ENCODE measurements around the gene KCNJ6.

GRCh38 chr21:37575580-37575979 lies 340.7 kb downstream of the KCNJ6 start:
- TF ChIP-seq CTCF (IDR thresholded peaks at IDR 0.05; ENCODE audit: insufficient read depth, low read depth, low read length): no peak
- no peak for TF ChIP-seq EZH2 (IDR thresholded peaks at IDR 0.05; ENCODE audit: insufficient read depth, low read length)

Measured in astrocyte (in vitro differentiated cells and primary cell).